ENCODE data around the gene ARHGEF39. TPM values are rescaled to one million over a fixed set of nuclear protein-coding genes. Genes with fewer than 3 reads are reported as not detected.
A peak's percentile ranks its signal among the peaks of the same experiment; 100 is the strongest.
"Not testable (repeated sequence)": the region's sequence is repeated elsewhere in the genome, so short reads cannot be mapped to it uniquely, and the experiment has no call there.

The ARHGEF39 gene
- total RNA-seq, 1 experiment from 2014 or later = 15.3 TPM

DNA sequence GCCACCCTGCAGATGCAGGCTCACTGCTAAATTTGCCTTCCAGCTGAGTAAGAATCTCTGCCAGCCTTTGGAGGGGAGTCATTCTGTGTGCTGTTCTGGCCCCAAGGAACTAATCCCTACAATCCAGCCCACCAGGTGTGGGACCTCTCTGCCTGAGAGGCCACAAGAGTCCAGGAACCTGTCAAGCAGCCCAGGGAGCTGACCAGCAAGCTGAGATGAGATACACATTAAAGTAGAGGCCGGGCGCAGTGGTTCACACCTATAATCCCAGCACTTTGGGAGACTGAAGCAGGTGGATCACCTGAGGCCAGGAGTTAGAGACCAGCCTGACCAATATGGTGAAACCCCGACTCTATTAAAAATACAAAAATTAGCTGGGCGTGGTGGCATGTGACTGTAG, 52.9 kb downstream of the ARHGEF39 start:
- not testable (repeated sequence) for H3K79me2 ChIP-seq (ENCODE audit: low read length); H2AFZ ChIP-seq (ENCODE audit: low read length); H3K9me3 ChIP-seq (ENCODE audit: low read length); H3K9ac ChIP-seq (ENCODE audit: low read length); H3K27ac ChIP-seq (ENCODE audit: low read length); H3K36me3 ChIP-seq (ENCODE audit: insufficient read depth, low read length); H3K27me3 ChIP-seq (ENCODE audit: low read length); H3K4me2 ChIP-seq (ENCODE audit: low read depth, low read length, poor library complexity, severe bottlenecking); H3K4me1 ChIP-seq (ENCODE audit: low read length); H3K4me3 ChIP-seq (ENCODE audit: low read length); H4K20me1 ChIP-seq (ENCODE audit: insufficient read depth, low read depth, low read length); DNase-seq; H3K9me2 ChIP-seq (replicated peaks; ENCODE audit: insufficient read depth, low read length)

- H3K4me2 ChIP-seq (ENCODE audit: low read depth, low read length, poor library complexity, severe bottlenecking) = no peak overlapping the region
Observed at GRCh38 chr9:35611230-35611797, 53.7 kb downstream of the ARHGEF39 start.

GRCh38 chr9:35609820-35610163, 55.2 kb downstream of the ARHGEF39 start:
- H3K4me3 ChIP-seq (ENCODE audit: low read length) = no peak overlapping the region
- H3K79me2 ChIP-seq (ENCODE audit: low read length) = peaks cover 15% of the 10 kb centered on the region
- H2AFZ ChIP-seq (ENCODE audit: low read length) = no peak overlapping the region
- no peaks in the 10 kb centered on the region for H3K36me3 ChIP-seq (ENCODE audit: insufficient read depth, low read length)
- no peak overlapping the region for H3K27ac ChIP-seq (ENCODE audit: low read length)
- H3K4me1 ChIP-seq (ENCODE audit: low read length) = peaks cover 13% of the 10 kb centered on the region
- no peaks in the 10 kb centered on the region for H4K20me1 ChIP-seq (ENCODE audit: insufficient read depth, low read depth, low read length)
- no peak for DNase-seq
- no peak overlapping the region for H3K4me2 ChIP-seq (ENCODE audit: low read depth, low read length, poor library complexity, severe bottlenecking)
- no peaks in the 10 kb centered on the region for H3K27me3 ChIP-seq (ENCODE audit: low read length)
- no peaks in the 10 kb centered on the region for H3K9me3 ChIP-seq (ENCODE audit: low read length)
- H3K9ac ChIP-seq (ENCODE audit: low read length) = no peak overlapping the region
- no peaks in the 10 kb centered on the region for H3K9me2 ChIP-seq (replicated peaks; ENCODE audit: insufficient read depth, low read length)

More at GRCh38 chr9:35611230-35611797, 53.7 kb downstream of the ARHGEF39 start:
- Histone ChIP-seq H3K27me3 (ENCODE audit: low read length) (no peaks in the 10 kb centered on the region), H3K9me2 (replicated peaks; ENCODE audit: insufficient read depth, low read length) (no peaks in the 10 kb centered on the region), H3K27ac (ENCODE audit: low read length) (no peak overlapping the region), H2AFZ (ENCODE audit: low read length) (no peak overlapping the region), H4K20me1 (ENCODE audit: insufficient read depth, low read depth, low read length) (no peaks in the 10 kb centered on the region), H3K4me1 (ENCODE audit: low read length) (peaks cover 8% of the 10 kb centered on the region), H3K9ac (ENCODE audit: low read length) (no peak overlapping the region), H3K4me3 (ENCODE audit: low read length) (no peak overlapping the region), H3K79me2 (ENCODE audit: low read length) (peaks cover 8% of the 10 kb centered on the region), H3K9me3 (ENCODE audit: low read length) (no peaks in the 10 kb centered on the region), H3K36me3 (ENCODE audit: insufficient read depth, low read length) (no peaks in the 10 kb centered on the region)
- DNase-seq = peak; percentile 85

Small RNAs within 50 kb of the gene (small RNA-seq; reads per million reads assigned to genes)
- not detected for gene RMRP
- not detected for gene RN7SL22P

Other genes starting within 250 kb of the ARHGEF39 start
- not detected in 2 replicates for gene RUSC2, start 175.1 kb downstream of the ARHGEF39 start, total RNA-seq (2014; rRNA removed; shearing (Covaris generic); ENCODE audit: low replicate concordance)
- gene TESK1, start 59.9 kb downstream of the ARHGEF39 start, total RNA-seq (2014; rRNA removed; shearing (Covaris generic); ENCODE audit: low replicate concordance) = 20.2 and 30.6 TPM in 2 replicates
- 5.6 and 7.8 TPM in 2 replicates for gene CD72, start 46.8 kb downstream of the ARHGEF39 start, total RNA-seq (2014; rRNA removed; shearing (Covaris generic); ENCODE audit: low replicate concordance)
- gene SIT1, start 14.3 kb downstream of the ARHGEF39 start, total RNA-seq (2014; rRNA removed; shearing (Covaris generic); ENCODE audit: low replicate concordance) = 97.6 and 117 TPM in 2 replicates
- gene RMRP, start 7.2 kb downstream of the ARHGEF39 start, total RNA-seq (2014; rRNA removed; shearing (Covaris generic); ENCODE audit: low replicate concordance) = 23,349 and 56,129 TPM in 2 replicates
- gene CCDC107, start 6.9 kb downstream of the ARHGEF39 start, total RNA-seq (2014; rRNA removed; shearing (Covaris generic); ENCODE audit: low replicate concordance) = 13.2 and 24.0 TPM in 2 replicates
- 26.8 and 35.2 TPM in 2 replicates for gene CA9, start 8.7 kb upstream of the ARHGEF39 start, total RNA-seq (2014; rRNA removed; shearing (Covaris generic); ENCODE audit: low replicate concordance)
- gene TPM2, start 24.7 kb upstream of the ARHGEF39 start, total RNA-seq (2014; rRNA removed; shearing (Covaris generic); ENCODE audit: low replicate concordance) = 0.19 TPM in 1 of 2 replicates, not detected in the other
- 54.2 and 94.0 TPM in 2 replicates for gene TLN1, start 67.0 kb upstream of the ARHGEF39 start, total RNA-seq (2014; rRNA removed; shearing (Covaris generic); ENCODE audit: low replicate concordance)
- gene CREB3, start 67.5 kb upstream of the ARHGEF39 start, total RNA-seq (2014; rRNA removed; shearing (Covaris generic); ENCODE audit: low replicate concordance) = 10.8 and 17.1 TPM in 2 replicates
- 54.9 and 74.2 TPM in 2 replicates for gene GBA2, start 84.0 kb upstream of the ARHGEF39 start, total RNA-seq (2014; rRNA removed; shearing (Covaris generic); ENCODE audit: low replicate concordance)
- 13.4 and 13.8 TPM in 2 replicates for gene RGP1, start 84.1 kb upstream of the ARHGEF39 start, total RNA-seq (2014; rRNA removed; shearing (Covaris generic); ENCODE audit: low replicate concordance)
- 1.1 and 4.2 TPM in 2 replicates for gene MSMP, start 89.1 kb upstream of the ARHGEF39 start, total RNA-seq (2014; rRNA removed; shearing (Covaris generic); ENCODE audit: low replicate concordance)
- 8.5 and 18.0 TPM in 2 replicates for gene NPR2, start 126.4 kb upstream of the ARHGEF39 start, total RNA-seq (2014; rRNA removed; shearing (Covaris generic); ENCODE audit: low replicate concordance)
- 0.07 and 0.90 TPM in 2 replicates for gene SPAG8, start 147.1 kb upstream of the ARHGEF39 start, total RNA-seq (2014; rRNA removed; shearing (Covaris generic); ENCODE audit: low replicate concordance)
- 84.0 and 146 TPM in 2 replicates for gene HINT2, start 149.8 kb upstream of the ARHGEF39 start, total RNA-seq (2014; rRNA removed; shearing (Covaris generic); ENCODE audit: low replicate concordance)
- gene FAM221B, start 163.5 kb upstream of the ARHGEF39 start, total RNA-seq (2014; rRNA removed; shearing (Covaris generic); ENCODE audit: low replicate concordance) = not detected in 2 replicates
- 2.9 and 3.0 TPM in 2 replicates for gene TMEM8B, start 164.0 kb upstream of the ARHGEF39 start, total RNA-seq (2014; rRNA removed; shearing (Covaris generic); ENCODE audit: low replicate concordance)
- gene OR13J1, start 205.2 kb upstream of the ARHGEF39 start, total RNA-seq (2014; rRNA removed; shearing (Covaris generic); ENCODE audit: low replicate concordance) = not detected in 2 replicates
- gene HRCT1, start 241.0 kb upstream of the ARHGEF39 start, total RNA-seq (2014; rRNA removed; shearing (Covaris generic); ENCODE audit: low replicate concordance) = not detected in 2 replicates
- gene SPAAR, start 244.3 kb upstream of the ARHGEF39 start, total RNA-seq (2014; rRNA removed; shearing (Covaris generic); ENCODE audit: low replicate concordance) = not detected in 2 replicates

All from Karpas-422 (cell line).